ENCODE results near the gene IL18R1. TPM values are rescaled to one million over a fixed set of nuclear protein-coding genes. Genes with fewer than 3 reads are reported as not detected.

IL18R1 gene
- total RNA-seq, 1 donor from 2014 or later = 4.5 TPM

DNA sequence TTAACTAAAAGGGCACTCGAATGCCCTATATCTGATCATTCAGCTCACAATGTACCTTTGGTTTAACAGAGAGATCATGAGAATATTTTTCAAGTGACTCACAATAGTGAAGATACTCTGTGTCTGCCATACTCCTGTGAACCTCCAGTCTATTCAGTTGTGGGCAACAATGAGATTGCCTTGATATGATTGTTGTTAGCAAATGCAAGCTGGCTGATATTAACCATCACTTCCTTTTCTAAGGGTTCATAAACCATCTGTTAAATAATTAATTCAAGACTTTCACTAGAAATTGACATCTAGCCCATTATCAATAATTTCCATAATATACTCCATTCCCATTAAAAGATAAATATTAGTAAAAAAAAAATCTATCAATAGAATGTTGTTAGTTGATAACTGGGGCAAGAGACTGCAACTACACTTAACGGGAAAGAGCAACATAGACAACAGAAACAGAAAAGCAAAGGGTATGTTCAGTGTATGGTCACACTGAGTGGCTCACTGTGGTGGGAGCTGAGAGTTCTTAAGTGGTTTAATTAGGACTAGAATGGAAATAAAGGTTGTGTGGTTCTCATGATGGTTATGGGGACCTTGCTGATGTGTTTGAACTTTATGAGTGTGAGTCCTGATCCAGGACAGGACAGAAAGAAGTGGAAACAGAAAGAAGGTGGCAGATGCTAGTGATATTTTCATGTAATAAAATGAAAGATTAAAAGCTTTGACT, 79.2 kb downstream of the IL18R1 start:
- no peak for DNase-seq

DNA sequence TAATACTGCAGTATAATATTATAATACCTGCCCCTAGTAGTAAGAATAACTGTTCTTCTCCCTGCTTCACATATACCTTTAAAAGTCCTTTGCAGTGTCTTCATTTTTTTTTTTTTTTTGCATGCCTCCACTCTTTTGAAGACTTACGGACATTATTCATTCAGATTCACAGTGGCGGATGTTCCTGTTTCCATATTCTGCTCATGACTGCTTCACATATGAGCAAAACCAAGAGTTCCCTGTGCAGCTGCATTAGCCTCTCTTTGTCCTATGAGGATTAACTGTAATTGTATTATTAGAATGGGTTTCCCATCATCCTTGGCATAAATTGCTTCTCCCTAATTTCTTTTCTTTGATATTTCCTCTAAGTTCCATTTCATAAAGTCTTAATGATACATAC, 80.1 kb downstream of the IL18R1 start:
- DNase-seq = no peak

DNA sequence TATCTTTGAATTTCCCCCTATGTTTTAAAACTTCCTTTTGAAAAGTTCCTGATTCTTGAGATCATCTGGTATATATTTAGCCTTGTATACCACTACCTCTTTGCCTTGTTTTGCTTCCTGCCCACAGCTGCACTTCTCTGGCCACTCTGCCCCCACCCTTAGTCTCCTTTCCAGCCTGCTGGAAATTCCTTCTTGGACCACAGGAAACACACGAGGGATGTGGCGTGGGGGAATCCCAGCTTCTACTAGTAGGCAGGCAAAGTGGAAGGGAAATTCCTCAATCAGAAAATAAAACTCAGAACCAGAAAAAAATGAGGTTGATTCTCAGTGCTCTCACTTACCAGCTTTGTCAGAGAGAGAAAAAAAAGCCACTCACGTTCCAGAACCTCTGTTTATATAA, 80.7 kb downstream of the IL18R1 start:
- DNase-seq = no peak

DNA sequence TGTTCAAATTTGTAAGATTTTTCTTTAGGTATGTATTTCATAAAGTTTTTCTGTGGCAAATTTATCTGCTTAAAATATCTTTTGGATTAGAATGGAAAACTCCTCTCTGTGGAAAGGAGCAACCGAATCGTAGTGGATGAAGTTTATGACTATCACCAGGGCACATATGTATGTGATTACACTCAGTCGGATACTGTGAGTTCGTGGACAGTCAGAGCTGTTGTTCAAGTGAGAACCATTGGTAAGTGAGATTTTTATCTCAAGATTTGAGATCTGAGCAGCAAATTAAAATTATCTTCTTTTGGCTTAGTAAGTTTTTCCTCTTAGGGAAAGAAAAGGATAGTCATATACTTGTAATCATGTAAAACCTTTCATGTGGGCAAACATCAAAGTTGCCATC, 81.5 kb downstream of the IL18R1 start:
- DNase-seq = no peak

DNA sequence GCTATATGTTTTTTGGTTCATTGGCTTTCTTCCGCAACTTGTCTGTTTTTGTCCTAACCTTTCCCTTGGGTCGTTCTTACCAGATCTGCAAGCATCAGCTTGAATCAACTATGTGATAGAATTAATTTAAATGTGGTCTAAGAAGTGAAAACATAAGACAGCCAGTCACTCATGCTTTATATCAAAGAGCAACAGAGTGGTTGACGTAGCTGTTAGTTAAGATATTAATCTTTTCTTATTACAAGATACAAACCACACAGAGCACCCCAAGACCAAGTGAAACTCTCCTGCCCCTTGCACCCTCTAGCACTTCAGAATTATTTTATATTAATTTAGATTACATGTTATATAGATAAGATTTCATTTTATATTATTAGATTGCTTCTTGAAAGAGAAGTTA, 82.5 kb downstream of the IL18R1 start:
- no peak for DNase-seq

DNA sequence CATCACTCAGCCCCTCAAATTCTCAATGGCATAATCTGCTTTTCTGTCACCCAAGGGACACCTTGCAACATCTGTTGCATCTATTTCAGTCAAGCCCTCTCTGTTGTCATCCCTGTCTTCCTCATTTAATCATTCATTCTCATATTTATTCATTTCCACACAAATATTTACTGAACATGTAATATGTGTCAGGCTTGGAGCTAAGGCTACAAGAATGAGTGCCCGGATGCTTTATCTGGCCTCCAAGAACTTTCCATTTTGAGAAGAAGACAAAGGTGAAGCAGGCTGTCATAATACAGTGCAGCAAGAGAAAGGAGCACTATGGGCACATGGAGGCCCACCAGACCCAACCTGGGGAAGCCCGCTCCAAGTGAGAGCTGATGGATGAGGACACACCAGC, 83.0 kb downstream of the IL18R1 start:
- no peak for DNase-seq

DNA sequence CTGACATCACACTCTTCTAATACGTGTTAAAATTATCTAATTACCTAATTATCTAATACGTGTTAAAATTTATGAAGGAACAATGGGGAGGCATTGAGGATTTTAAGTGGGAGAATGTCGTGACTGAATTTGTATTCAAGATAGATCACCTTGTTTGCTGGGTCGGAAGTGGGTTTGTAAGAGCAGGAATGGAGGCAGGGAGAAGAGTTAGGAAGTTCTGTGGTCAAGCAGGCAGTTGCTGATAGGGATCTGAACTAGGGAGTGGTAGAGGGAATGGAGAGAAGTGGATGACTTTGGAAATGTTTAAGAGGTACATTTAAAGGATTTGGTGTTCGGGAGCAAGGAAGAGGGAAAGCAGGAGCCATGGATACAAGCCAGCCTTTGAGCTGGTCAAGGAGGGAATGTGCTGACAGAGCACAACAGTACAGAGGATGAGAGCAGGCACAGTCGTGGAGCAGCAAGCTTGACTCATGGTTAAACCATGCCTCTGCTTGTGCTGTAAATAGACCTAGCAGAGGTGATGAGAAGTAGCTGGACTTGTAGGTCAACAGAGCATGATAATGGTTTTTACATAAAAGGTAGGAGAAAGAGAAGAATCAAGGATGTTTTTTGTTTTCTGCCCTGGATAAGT, 83.6 kb downstream of the IL18R1 start:
- no peak for DNase-seq

DNA sequence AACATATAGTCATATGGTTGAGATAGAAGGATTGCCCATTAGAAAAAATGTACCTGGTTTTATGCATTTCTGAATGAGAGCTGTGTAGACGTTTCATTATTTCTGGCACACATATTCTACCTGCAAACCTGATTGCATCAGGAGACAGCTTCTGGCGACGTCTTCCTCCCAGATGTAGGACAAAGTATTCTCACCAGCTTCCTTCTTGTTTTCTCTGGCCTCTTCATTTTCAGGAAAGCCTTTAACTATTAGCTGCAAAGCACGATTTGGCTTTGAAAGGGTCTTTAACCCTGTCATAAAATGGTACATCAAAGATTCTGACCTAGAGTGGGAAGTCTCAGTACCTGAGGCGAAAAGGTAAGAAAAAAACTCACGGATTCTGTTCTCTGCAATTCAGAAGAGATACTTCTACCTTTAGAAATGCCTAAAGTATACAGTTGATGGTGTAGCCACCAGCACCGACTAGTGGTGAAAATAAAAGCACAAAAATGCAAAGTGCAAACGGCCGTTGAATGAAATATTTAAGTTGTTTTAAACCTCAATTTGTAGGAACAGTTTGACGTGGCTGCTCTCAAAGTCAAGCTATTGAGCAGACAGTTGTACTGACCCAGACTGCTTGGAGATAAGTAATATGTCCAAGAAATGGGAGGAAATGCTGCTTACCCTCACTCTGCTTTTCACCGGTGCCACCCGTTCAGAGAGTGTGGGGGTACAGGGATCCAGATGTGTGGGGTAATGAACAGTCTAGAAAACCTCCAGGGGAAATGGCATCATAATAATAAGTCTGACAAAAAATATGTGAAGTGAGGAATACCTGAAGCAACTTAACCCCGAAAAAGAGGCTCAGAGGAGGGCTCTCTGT, 87.6 kb downstream of the IL18R1 start:
- DNase-seq = peak; percentile 10

DNA sequence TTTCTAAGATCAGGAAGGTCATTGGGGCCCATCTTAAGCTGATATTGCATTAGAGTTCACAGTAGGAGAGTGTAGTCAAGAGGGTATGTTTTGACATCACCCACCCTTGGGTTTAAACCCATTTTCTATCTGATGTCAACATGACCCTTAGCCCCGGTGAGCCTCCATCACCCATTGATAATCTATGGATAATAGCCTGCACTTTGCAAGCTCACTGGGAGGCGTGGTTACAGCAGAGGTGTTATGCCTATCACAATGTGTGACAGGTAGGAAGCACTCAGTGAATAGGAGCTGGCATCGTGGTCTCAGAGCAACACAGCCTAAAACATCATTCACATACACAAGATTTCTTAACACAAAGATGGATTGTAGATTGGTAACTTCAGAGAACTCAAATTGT, 88.6 kb downstream of the IL18R1 start:
- DNase-seq = no peak

DNA sequence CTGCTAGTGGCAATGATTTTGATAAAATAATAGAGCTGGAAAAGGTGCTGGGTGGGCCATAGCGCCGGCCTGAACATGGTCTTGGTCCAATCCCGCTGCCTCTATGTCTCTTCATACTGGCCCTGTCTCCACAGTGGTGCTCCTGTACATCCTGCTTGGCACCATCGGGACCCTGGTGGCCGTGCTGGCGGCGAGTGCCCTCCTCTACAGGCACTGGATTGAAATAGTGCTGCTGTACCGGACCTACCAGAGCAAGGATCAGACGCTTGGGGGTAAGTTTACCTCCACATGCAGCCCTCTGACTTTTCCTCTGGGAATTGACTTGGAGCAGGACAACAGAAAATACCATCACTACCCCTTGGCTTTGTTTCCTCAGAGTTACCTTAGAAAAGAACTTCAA, 91.3 kb downstream of the IL18R1 start:
- DNase-seq = no peak

Small RNAs within 50 kb of the gene (small RNA-seq; reads per million reads assigned to genes)
- 0.12 reads per million for gene MIR4772 (ENCODE audit: low replicate concordance)

Other genes with a start within 250 kb of the IL18R1 start
- gene IL1R1, start 213.1 kb upstream of the IL18R1 start, total RNA-seq = 20.3 TPM
- gene IL1RL2, start 168.8 kb upstream of the IL18R1 start, total RNA-seq = 6.3 TPM
- 8.7 TPM for gene IL1RL1, start 44.2 kb upstream of the IL18R1 start, total RNA-seq
- 0.89 TPM for gene IL18RAP, start 67.4 kb downstream of the IL18R1 start, total RNA-seq
- gene SLC9A4, start 117.4 kb downstream of the IL18R1 start, total RNA-seq = 1.3 TPM

Measured in skin of body (tissue), 3 donors.